Neural cell (in vitro differentiated cells): ENCODE measurements around the gene MGLL.

ENCODE experiments used
- EP300 ChIP-seq: fragments of 450-650 bp; conservative IDR thresholded peaks from 2 replicates; pipeline ENCODE4 v1.6.1; 2014; ENCODE audit warnings: antibody characterized with exemption, mild to moderate bottlenecking, moderate library complexity; ENCODE audit not compliant: poor library complexity, severe bottlenecking
- EZH2 ChIP-seq: fragments of 200-600, 300-800 bp; shearing (Covaris generic), sonication (generic); IDR thresholded peaks from 2 replicates; pipeline ENCODE4 v1.6.1; 2014; ENCODE audit warnings: antibody characterized with exemption, low read length, borderline replicate concordance, mild to moderate bottlenecking; ENCODE audit not compliant: insufficient read depth, poor library complexity, severe bottlenecking

GRCh38 chr3:127665586-127665985 lies 156.7 kb downstream of the MGLL start:
- TF ChIP-seq EZH2, result no peak
- TF ChIP-seq EP300, result no peak
